ENCODE data around the gene SORCS2. TPM values are rescaled to one million over a fixed set of nuclear protein-coding genes. Genes with fewer than 3 reads are reported as not detected.

Gene SORCS2
- total RNA-seq, 2 experiments from 2014 or later: 0.03 TPM; not detected in 1

GRCh38 chr4:7189066-7189465 lies 3.3 kb upstream of the SORCS2 start:
- no peak for DNase-seq (ENCODE audit: low spot score)
- H3K4me2 ChIP-seq (ENCODE audit: low read length): no peak overlapping the region
- BruUV-seq (replicated peaks): no TSS peak
- H3K79me2 ChIP-seq (ENCODE audit: insufficient read depth, low read depth, low read length): no peaks in the 10 kb centered on the region
- intact Hi-C loops (cut with micrococcal nuclease; ENCODE audit: unreplicated experiment): no loop called here
- H3K9me3 ChIP-seq (ENCODE audit: low read length): no peaks in the 10 kb centered on the region
- no peaks in the 10 kb centered on the region for H3K4me1 ChIP-seq (ENCODE audit: insufficient read depth, low read length, poor library complexity, severe bottlenecking)
- H3K9me2 ChIP-seq (ENCODE audit: insufficient read depth, low read length): no peaks in the 10 kb centered on the region
- H2AFZ ChIP-seq (ENCODE audit: low read length): no peak overlapping the region
- no peaks in the 10 kb centered on the region for H4K20me1 ChIP-seq (ENCODE audit: insufficient read depth, low read length)
- H3K27ac ChIP-seq (ENCODE audit: low read depth, low read length, poor library complexity, severe bottlenecking): no peak overlapping the region
- POLR2A ChIA-PET: no interaction called here
- TF ChIP-seq, protein P1, sequence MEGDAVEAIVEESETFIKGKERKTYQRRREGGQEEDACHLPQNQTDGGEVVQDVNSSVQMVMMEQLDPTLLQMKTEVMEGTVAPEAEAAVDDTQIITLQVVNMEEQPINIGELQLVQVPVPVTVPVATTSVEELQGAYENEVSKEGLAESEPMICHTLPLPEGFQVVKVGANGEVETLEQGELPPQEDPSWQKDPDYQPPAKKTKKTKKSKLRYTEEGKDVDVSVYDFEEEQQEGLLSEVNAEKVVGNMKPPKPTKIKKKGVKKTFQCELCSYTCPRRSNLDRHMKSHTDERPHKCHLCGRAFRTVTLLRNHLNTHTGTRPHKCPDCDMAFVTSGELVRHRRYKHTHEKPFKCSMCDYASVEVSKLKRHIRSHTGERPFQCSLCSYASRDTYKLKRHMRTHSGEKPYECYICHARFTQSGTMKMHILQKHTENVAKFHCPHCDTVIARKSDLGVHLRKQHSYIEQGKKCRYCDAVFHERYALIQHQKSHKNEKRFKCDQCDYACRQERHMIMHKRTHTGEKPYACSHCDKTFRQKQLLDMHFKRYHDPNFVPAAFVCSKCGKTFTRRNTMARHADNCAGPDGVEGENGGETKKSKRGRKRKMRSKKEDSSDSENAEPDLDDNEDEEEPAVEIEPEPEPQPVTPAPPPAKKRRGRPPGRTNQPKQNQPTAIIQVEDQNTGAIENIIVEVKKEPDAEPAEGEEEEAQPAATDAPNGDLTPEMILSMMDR (conservative IDR thresholded peaks at IDR 0.05; ENCODE audit: low read length): no peak
- TF ChIP-seq EZH2phosphoT487 (IDR thresholded peaks at IDR 0.05; ENCODE audit: borderline replicate concordance, low read depth, low read length): no peak
- H3K36me3 ChIP-seq (ENCODE audit: insufficient read depth, low read length): no peaks in the 10 kb centered on the region
- H3K4me3 ChIP-seq (ENCODE audit: low read depth, low read length, poor library complexity, severe bottlenecking): no peak overlapping the region
- CTCF ChIA-PET (ENCODE audit: unreplicated experiment): no interaction called here

GRCh38 chr4:7189475-7190277 lies 2.7 kb upstream of the SORCS2 start:
- Histone ChIP-seq H3K4me2 (ENCODE audit: low read length) (no peak overlapping the region), H3K9me2 (ENCODE audit: insufficient read depth, low read length) (no peaks in the 10 kb centered on the region), H3K27ac (ENCODE audit: low read depth, low read length, poor library complexity, severe bottlenecking) (no peak overlapping the region), H2AFZ (ENCODE audit: low read length) (no peak overlapping the region), H3K4me3 (ENCODE audit: low read depth, low read length, poor library complexity, severe bottlenecking) (no peak overlapping the region), H3K79me2 (ENCODE audit: insufficient read depth, low read depth, low read length) (no peaks in the 10 kb centered on the region), H4K20me1 (ENCODE audit: insufficient read depth, low read length) (no peaks in the 10 kb centered on the region), H3K36me3 (ENCODE audit: insufficient read depth, low read length) (no peaks in the 10 kb centered on the region), H3K4me1 (ENCODE audit: insufficient read depth, low read length, poor library complexity, severe bottlenecking) (no peaks in the 10 kb centered on the region), H3K9me3 (ENCODE audit: low read length) (no peaks in the 10 kb centered on the region)
- intact Hi-C loops (cut with micrococcal nuclease; ENCODE audit: unreplicated experiment): no loop called here
- CTCF ChIA-PET (ENCODE audit: unreplicated experiment): no interaction called here
- TF ChIP-seq, protein P1 (conservative IDR thresholded peaks at IDR 0.05; ENCODE audit: low read length): peak; percentile 27; the same call in 1 of the 2 replicates
- TF ChIP-seq EZH2phosphoT487 (IDR thresholded peaks at IDR 0.05; ENCODE audit: borderline replicate concordance, low read depth, low read length): no peak
- POLR2A ChIA-PET: no interaction called here
- DNase-seq (ENCODE audit: low spot score): peak; percentile 13
- BruUV-seq (replicated peaks): no TSS peak

DNA sequence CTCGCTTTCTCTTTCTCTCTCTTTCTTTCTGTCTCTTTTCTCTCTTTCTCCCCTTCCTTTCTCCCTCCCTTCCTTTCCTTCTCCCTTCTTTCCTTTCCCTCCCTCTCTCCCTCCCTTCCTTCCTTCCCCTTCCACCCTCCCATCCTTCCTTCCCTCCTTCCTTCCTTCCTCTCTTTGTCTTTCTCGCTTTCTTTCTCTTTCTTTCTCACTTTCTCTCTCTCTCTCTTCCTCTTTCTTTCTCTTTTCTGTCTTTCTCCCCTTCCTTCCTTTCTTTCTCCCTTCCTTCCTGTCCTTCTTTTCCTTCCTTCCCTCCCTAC lies 2.1 kb upstream of the SORCS2 start:
- H3K4me1 ChIP-seq (ENCODE audit: insufficient read depth, low read length, poor library complexity, severe bottlenecking): no peaks in the 10 kb centered on the region
- POLR2A ChIA-PET: no interaction called here
- no peak overlapping the region for H3K4me2 ChIP-seq (ENCODE audit: low read length)
- H3K4me3 ChIP-seq (ENCODE audit: low read depth, low read length, poor library complexity, severe bottlenecking): no peak overlapping the region
- H4K20me1 ChIP-seq (ENCODE audit: insufficient read depth, low read length): no peaks in the 10 kb centered on the region
- H3K36me3 ChIP-seq (ENCODE audit: insufficient read depth, low read length): no peaks in the 10 kb centered on the region
- H3K9me3 ChIP-seq (ENCODE audit: low read length): no peaks in the 10 kb centered on the region
- no TSS peak for BruUV-seq (replicated peaks)
- H2AFZ ChIP-seq (ENCODE audit: low read length): no peak overlapping the region
- TF ChIP-seq EZH2phosphoT487 (IDR thresholded peaks at IDR 0.05; ENCODE audit: borderline replicate concordance, low read depth, low read length): no peak
- TF ChIP-seq, protein P1 (conservative IDR thresholded peaks at IDR 0.05; ENCODE audit: low read length): no peak
- H3K79me2 ChIP-seq (ENCODE audit: insufficient read depth, low read depth, low read length): no peaks in the 10 kb centered on the region
- H3K9me2 ChIP-seq (ENCODE audit: insufficient read depth, low read length): no peaks in the 10 kb centered on the region
- intact Hi-C loops (cut with micrococcal nuclease; ENCODE audit: unreplicated experiment): no loop called here
- no peak for DNase-seq (ENCODE audit: low spot score)
- CTCF ChIA-PET (ENCODE audit: unreplicated experiment): no interaction called here
- H3K27ac ChIP-seq (ENCODE audit: low read depth, low read length, poor library complexity, severe bottlenecking): no peak overlapping the region

Measured in OCI-LY7 (cell line).